HepG2 (cell line): ENCODE results near the gene CREB1. TPM values are rescaled to one million over a fixed set of nuclear protein-coding genes. Genes with fewer than 3 reads are reported as not detected.

Source experiments
- ATAC-seq: fragments of 200-7000 bp; cut with Tn5 transposase; 3 replicates; pipeline ENCODE4 v1.9.1; 2020; ENCODE audit warnings: mild to moderate bottlenecking, moderate library complexity
- BruUV-seq: library from RNA; stranded (reverse); fragments of 400-500 nt; replicated peaks from 2 replicates; lab custom pipeline; 2021; lab: Mats Ljungman, UMichigan
- CTCF ChIA-PET: fragments of 300-600 bp; formaldehyde crosslinking; extraction: SDS; loops from one replicate; lab custom pipeline; 2021; ENCODE audit warnings: low total read pairs, inconsistent platforms, low intra/inter-chr PET ratio; lab: Yijun Ruan, JAX
- POLR2A ChIA-PET: fragments of 350-600 bp; sonication (Branson Sonifier 250); formaldehyde crosslinking; loops from one replicate; lab custom pipeline; 2020; ENCODE audit warnings: antibody characterized with exemption, inconsistent platforms; lab: Yijun Ruan, JAX
- DNase-seq: peaks from one replicate; pipeline ENCODE4 v3.0.0-alpha.2; 2015; ENCODE audit warnings: low spot score
- FAIRE-seq: peaks from 3 replicates; lab custom pipeline; 2011; peaks lifted over from hg19 to GRCh38; lab: Jason Lieb, UNC
- H2AFZ ChIP-seq: one replicate; pipeline ENCODE4 v1.6.1; 2011; ENCODE audit warnings: low read length, inconsistent platforms
- H3K27ac ChIP-seq: fragments of 300-600 bp; 3 replicates; pipeline ENCODE4 v1.8.0; 2011; ENCODE audit warnings: mixed run types, mild to moderate bottlenecking, mixed read lengths, low read length, inconsistent platforms; ENCODE audit not compliant: insufficient read depth; ENCODE audit errors: extremely low read length
- H3K27me3 ChIP-seq, 2 experiments: fragments of 200-600 bp in 1 of 2; 2 replicates in 1 of 2; 3 replicates in 1 of 2; pipeline versions ENCODE4 v1.6.0 to v1.8.0; 2011; ENCODE audit warnings: low read length in 2 of 2, mild to moderate bottlenecking in 2 of 2, moderate library complexity in 2 of 2, inconsistent platforms in 1 of 2; ENCODE audit not compliant: insufficient read depth in 2 of 2, control insufficient read depth in 1 of 2
- H3K36me3 ChIP-seq, 2 experiments: fragments of 200-600 bp in 1 of 2; replicated peaks in 1 of 2; 2 replicates in 1 of 2; 3 replicates in 1 of 2; pipeline versions ENCODE4 v1.5.1 to v1.8.0; 2011; ENCODE audit warnings: low read length in 2 of 2, inconsistent platforms in 1 of 2; ENCODE audit not compliant: insufficient read depth in 2 of 2, control insufficient read depth in 1 of 2
- H3K4me1 ChIP-seq: 2 replicates; pipeline ENCODE4 v1.5.1; 2012; ENCODE audit warnings: low read length, inconsistent platforms; ENCODE audit not compliant: insufficient read depth
- H3K4me2 ChIP-seq: 2 replicates; pipeline ENCODE4 v1.6.0; 2011; ENCODE audit warnings: low read depth, low read length, inconsistent platforms
- H3K4me3 ChIP-seq, 3 experiments: fragments of 200-600 bp in 1 of 3; sonication (generic), shearing (Covaris generic) in 1 of 3; replicated peaks in 1 of 3; 2 replicates each; pipeline ENCODE4 v1.5.1; 2011 to 2016; ENCODE audit warnings: low read length in 3 of 3, inconsistent platforms in 2 of 3, low read depth in 2 of 3, mild to moderate bottlenecking in 2 of 3, control low read depth in 1 of 3, mixed read lengths in 1 of 3; ENCODE audit not compliant: insufficient read depth in 1 of 3
- H3K79me2 ChIP-seq: one replicate; pipeline ENCODE4 v1.6.1; 2011; ENCODE audit warnings: low read length, inconsistent platforms; ENCODE audit not compliant: insufficient read depth
- H3K9ac ChIP-seq: 2 replicates; pipeline ENCODE4 v1.6.0; 2011; ENCODE audit warnings: mild to moderate bottlenecking, low read depth, low read length, inconsistent platforms; ENCODE audit not compliant: insufficient read depth
- H3K9me3 ChIP-seq: 2 replicates; pipeline ENCODE4 v1.5.1; 2012; ENCODE audit warnings: mild to moderate bottlenecking, low read length
- H4K20me1 ChIP-seq: 2 replicates; pipeline ENCODE4 v1.6.0; 2011; ENCODE audit warnings: inconsistent platforms, mild to moderate bottlenecking, low read length, moderate library complexity; ENCODE audit not compliant: insufficient read depth
- SNRNP70 ChIP-seq: fragments of 200-400 bp; formaldehyde crosslinking; IDR thresholded peaks from 2 replicates; pipeline ENCODE4 v1.6.1; 2017; ENCODE audit warnings: mild to moderate bottlenecking, low read depth, low read length, moderate library complexity
- ZNF10 ChIP-seq: sonication (generic); formaldehyde crosslinking; IDR thresholded peaks from 2 replicates; pipeline ENCODE4 v1.4.0; 2020; ENCODE audit warnings: mild to moderate bottlenecking, low read depth, missing genetic modification reagents, borderline replicate concordance
- ZNF317 ChIP-seq: sonication (generic); formaldehyde crosslinking; IDR thresholded peaks from 2 replicates; pipeline ENCODE4 v1.5.0; 2020; ENCODE audit warnings: mild to moderate bottlenecking, missing genetic modification reagents
- ZNF816 ChIP-seq: sonication (generic); formaldehyde crosslinking; IDR thresholded peaks from 2 replicates; pipeline ENCODE4 v1.8.0; 2022; ENCODE audit warnings: missing genetic modification reagents, mild to moderate bottlenecking, borderline replicate concordance
- ZNF883 ChIP-seq: sonication (generic); formaldehyde crosslinking; IDR thresholded peaks from 2 replicates; pipeline ENCODE4 v1.5.1; 2020; ENCODE audit warnings: mild to moderate bottlenecking, missing genetic modification reagents; ENCODE audit errors: not compliant biosample characterization
- WGBS: methylation state at CpG from one replicate; pipeline ENCODE4 v1.1.6; 2017; ENCODE audit warnings: low lambda C conversion rate; 5-methylcytosine and 5-hydroxymethylcytosine counted together
- in situ Hi-C: cut with HindIII; loops from 2 replicates; pipeline ENCODE4 v1.10.0; 2017; ENCODE audit warnings: low pct_unique_long_range_greater_than_20kb; ENCODE audit not compliant: extremely low pct_ligation_motif_present
- intact Hi-C: fragments of 100-400 bp; cut with micrococcal nuclease; formaldehyde crosslinking; loops from one replicate; pipeline ENCODE4 v1.10.0; 2022; ENCODE audit not compliant: unreplicated experiment
- polyA plus RNA-seq, 8 experiments: library from polyadenylated mRNA; depleted of rRNA in 3 of 8; stranded (reverse) in 7 of 8; unstranded in 1 of 8; fragments of >200 nt; fragmentation: Illumina TruSeq in 4 of 8; extraction: Trizol in 4 of 8; gene quantifications; 2 replicates each; pipeline versions ENCODE4 v1.2.1 to v1.2.3, GENCODE V29; 2011 to 2016; ENCODE audit warnings: low read depth in 4 of 8, missing spikeins in 1 of 8, mixed read lengths in 1 of 8; ENCODE audit not compliant: insufficient read depth in 1 of 8
- total RNA-seq, 5 experiments: library from RNA; depleted of rRNA; stranded (reverse); fragments of >200 nt; fragmentation: Illumina TruSeq; extraction: Trizol; gene quantifications; 2 replicates each; pipeline ENCODE4 v1.2.3, GENCODE V29; 2016; ENCODE audit warnings: low read depth in 1 of 5
- TF ChIP-seq, protein P1 (sequence below): sonication (generic); formaldehyde crosslinking; IDR thresholded peaks from 2 replicates; pipeline ENCODE4 v1.4.0; 2020; ENCODE audit warnings: missing genetic modification reagents, borderline replicate concordance
- TF ChIP-seq, protein P2 (sequence below): sonication (generic); formaldehyde crosslinking; IDR thresholded peaks from 2 replicates; pipeline ENCODE4 v1.5.1; 2020; ENCODE audit warnings: missing genetic modification reagents, mild to moderate bottlenecking, borderline replicate concordance

CREB1 gene
- total and polyA plus RNA-seq, 2 of the 13 experiments (the other 11 are each of a cell fraction or from before 2014, with no cell fraction given): 51.8 to 51.9 TPM

DNA sequence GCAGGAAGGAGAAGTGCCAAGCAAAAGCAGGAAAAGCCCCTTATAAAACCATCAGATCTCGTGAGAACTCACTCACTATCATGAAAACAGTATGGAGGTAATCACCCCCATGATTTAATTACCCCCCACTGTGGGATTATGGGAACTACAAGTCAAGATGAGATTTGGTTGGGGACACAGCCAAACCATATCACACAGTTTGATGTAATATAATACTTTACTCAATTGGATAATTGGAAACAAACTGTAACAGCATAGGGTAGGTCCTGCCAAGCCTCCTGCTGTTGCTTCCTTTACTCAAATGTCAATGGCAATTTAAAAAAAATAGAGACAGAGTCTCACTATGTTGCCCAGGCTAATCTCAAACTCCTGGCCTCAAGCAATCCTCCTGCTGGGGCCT is 110.9 kb downstream of the CREB1 start:
- peaks cover 0 to 3% of the 10 kb centered on the region in 2 experiments; a peak in 1 of 5 replicates for H3K27me3 ChIP-seq
- FAIRE-seq (no peak), DNase-seq (no peak), ATAC-seq (no peak)
- no peak overlapping the region for H3K27ac ChIP-seq
- intact Hi-C loops: no loop called here
- H3K79me2 ChIP-seq: no peaks in the 10 kb centered on the region
- H3K4me3 ChIP-seq: no peak overlapping the region
- ChIA-PET POLR2A (no interaction called here), CTCF (no interaction called here)
- H3K9me3 ChIP-seq: peaks cover 12% of the 10 kb centered on the region; the same call in 1 of the 2 replicates
- H3K4me2 ChIP-seq: no peak overlapping the region
- in situ Hi-C loops: no loop called here
- WGBS: 6% methylated on average over 1 of the region's 1 CpG
- H3K4me1 ChIP-seq: no peaks in the 10 kb centered on the region
- BruUV-seq: no TSS peak
- no peak overlapping the region for H3K9ac ChIP-seq
- H4K20me1 ChIP-seq: no peaks in the 10 kb centered on the region
- H3K36me3 ChIP-seq: no peaks in the 10 kb centered on the region
- no peak overlapping the region for H2AFZ ChIP-seq
- TF ChIP-seq ZNF10 (CRISPR knock-in tag): no peak
- TF ChIP-seq SNRNP70: no peak
- no peak for TF ChIP-seq ZNF816 (CRISPR knock-in tag)
- TF ChIP-seq, protein P1, sequence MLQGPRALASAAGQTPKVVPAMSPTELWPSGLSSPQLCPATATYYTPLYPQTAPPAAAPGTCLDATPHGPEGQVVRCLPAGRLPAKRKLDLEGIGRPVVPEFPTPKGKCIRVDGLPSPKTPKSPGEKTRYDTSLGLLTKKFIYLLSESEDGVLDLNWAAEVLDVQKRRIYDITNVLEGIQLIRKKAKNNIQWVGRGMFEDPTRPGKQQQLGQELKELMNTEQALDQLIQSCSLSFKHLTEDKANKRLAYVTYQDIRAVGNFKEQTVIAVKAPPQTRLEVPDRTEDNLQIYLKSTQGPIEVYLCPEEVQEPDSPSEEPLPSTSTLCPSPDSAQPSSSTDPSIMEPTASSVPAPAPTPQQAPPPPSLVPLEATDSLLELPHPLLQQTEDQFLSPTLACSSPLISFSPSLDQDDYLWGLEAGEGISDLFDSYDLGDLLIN (CRISPR knock-in tag): no peak
- no peak for TF ChIP-seq ZNF883 (CRISPR knock-in tag)

DNA sequence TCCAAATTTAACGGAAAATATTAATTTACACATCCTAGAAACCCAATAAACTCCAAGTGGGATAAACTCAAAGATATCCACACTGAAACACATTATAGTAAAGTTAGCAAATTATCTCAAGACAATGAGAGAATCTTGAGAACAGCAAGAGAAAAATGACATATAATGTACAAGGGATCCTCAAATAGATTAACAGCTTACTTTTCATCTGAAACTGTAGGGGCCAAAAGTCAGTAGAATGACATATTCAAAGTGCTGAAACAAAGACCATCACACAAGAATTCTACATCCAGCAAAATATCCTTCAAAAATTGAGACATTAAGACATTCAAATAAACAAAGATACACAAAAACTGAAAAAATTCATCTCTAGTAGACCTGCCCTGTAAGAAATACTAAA is 114.1 kb downstream of the CREB1 start:
- Histone ChIP-seq H3K79me2 (no peaks in the 10 kb centered on the region), H3K27me3 (0 out of 5 replicates have a peak, but pooled peaks cover 0 to 3% of the 10 kb centered on the region in 2 experiments), H3K4me3 (no peak overlapping the region), H4K20me1 (no peaks in the 10 kb centered on the region), H3K4me1 (no peaks in the 10 kb centered on the region), H2AFZ (no peak overlapping the region), H3K9ac (no peak overlapping the region), H3K27ac (no peak overlapping the region), H3K9me3 (peaks cover 12% of the 10 kb centered on the region; the same call in 1 of the 2 replicates), H3K4me2 (no peak overlapping the region), H3K36me3 (no peaks in the 10 kb centered on the region)
- TF ChIP-seq, protein P2, sequence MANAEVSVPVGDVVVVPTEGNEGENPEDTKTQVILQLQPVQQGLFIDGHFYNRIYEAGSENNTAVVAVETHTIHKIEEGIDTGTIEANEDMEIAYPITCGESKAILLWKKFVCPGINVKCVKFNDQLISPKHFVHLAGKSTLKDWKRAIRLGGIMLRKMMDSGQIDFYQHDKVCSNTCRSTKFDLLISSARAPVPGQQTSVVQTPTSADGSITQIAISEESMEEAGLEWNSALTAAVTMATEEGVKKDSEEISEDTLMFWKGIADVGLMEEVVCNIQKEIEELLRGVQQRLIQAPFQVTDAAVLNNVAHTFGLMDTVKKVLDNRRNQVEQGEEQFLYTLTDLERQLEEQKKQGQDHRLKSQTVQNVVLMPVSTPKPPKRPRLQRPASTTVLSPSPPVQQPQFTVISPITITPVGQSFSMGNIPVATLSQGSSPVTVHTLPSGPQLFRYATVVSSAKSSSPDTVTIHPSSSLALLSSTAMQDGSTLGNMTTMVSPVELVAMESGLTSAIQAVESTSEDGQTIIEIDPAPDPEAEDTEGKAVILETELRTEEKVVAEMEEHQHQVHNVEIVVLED (CRISPR knock-in tag): no peak
- peak; percentile 78 for TF ChIP-seq ZNF317 (CRISPR knock-in tag)
- intact Hi-C loops: no loop called here
- ATAC-seq: no peak
- WGBS: 39% methylated on average over 1 of the region's 1 CpG
- POLR2A ChIA-PET: no interaction called here
- in situ Hi-C loops: no loop called here
- CTCF ChIA-PET: no interaction called here
- no TSS peak for BruUV-seq
- DNase-seq: no peak
- FAIRE-seq: no peak
